GM12878 (cell line): ENCODE data around the gene SIX5. TPM values are rescaled to one million over a fixed set of nuclear protein-coding genes. Genes with fewer than 3 reads are reported as not detected.
A peak's percentile ranks its signal among the peaks of the same experiment; 100 is the strongest.

ENCODE experiments used
- BHLHE40 ChIP-seq, 2 experiments: fragments of 450-650 bp in 1 of 2; IDR thresholded peaks; 2 replicates each; pipeline ENCODE4 v1.6.1; 2011 to 2017; ENCODE audit warnings: low read depth in 2 of 2, borderline replicate concordance in 1 of 2, improper control_type of control experiment in 1 of 2, low read length in 1 of 2, mild to moderate bottlenecking in 1 of 2
- CBX3 ChIP-seq: fragments of 200-600 bp; sonication (generic); IDR thresholded peaks from 2 replicates; pipeline ENCODE4 v1.6.1; 2016; ENCODE audit warnings: low read depth, borderline replicate concordance
- HCFC1 ChIP-seq: fragments of 150-350 bp; IDR thresholded peaks from 2 replicates; pipeline ENCODE4 v1.6.1; 2014; ENCODE audit warnings: low read length
- NBN ChIP-seq: fragments of 450-650 bp; IDR thresholded peaks from 2 replicates; pipeline ENCODE4 v1.6.1; 2016
- RBBP5 ChIP-seq: fragments of 200-600 bp; sonication (generic); conservative IDR thresholded peaks from 2 replicates; pipeline ENCODE4 v1.6.1; 2016
- SMAD5 ChIP-seq: IDR thresholded peaks from 2 replicates; pipeline ENCODE4 v1.6.1; 2016; ENCODE audit warnings: antibody characterized with exemption, low read depth
- SREBF2 ChIP-seq: IDR thresholded peaks from 2 replicates; pipeline ENCODE4 v1.6.1; 2012; ENCODE audit warnings: mild to moderate bottlenecking, low read length
- TAF1 ChIP-seq: IDR thresholded peaks from 2 replicates; pipeline ENCODE4 v1.6.1; 2011; ENCODE audit warnings: mild to moderate bottlenecking, low read depth, low read length, borderline replicate concordance
- ZBTB33 ChIP-seq: fragments of 450-650 bp; IDR thresholded peaks from 2 replicates; pipeline ENCODE4 v1.6.1; 2017; ENCODE audit warnings: mild to moderate bottlenecking
- polyA plus RNA-seq, 11 experiments: library from polyadenylated mRNA; depleted of rRNA in 4 of 11; unstranded in 6 of 11; stranded (reverse) in 5 of 11; fragments of >200 nt; fragmentation: Nextera tagmentation in 4 of 11; fragmentation: Illumina TruSeq in 1 of 11; extraction: Ambion mirVana in 4 of 11; extraction: Trizol in 1 of 11; gene quantifications; 1 replicate in 1 of 11; 2 replicates in 10 of 11; pipeline versions ENCODE4 v1.2.1 to v1.2.3, GENCODE V29; 2011 to 2016; ENCODE audit warnings: inconsistent platforms in 2 of 11, missing spikeins in 2 of 11, low read depth in 1 of 11
- total RNA-seq, 4 experiments: library from RNA; depleted of rRNA in 3 of 4; stranded (reverse); fragments of >200 nt in 3 of 4; fragmentation: Illumina TruSeq in 1 of 4; extraction: Trizol in 1 of 4; gene quantifications; 2 replicates each; pipeline versions ENCODE4 v1.2.1 to v1.2.3, GENCODE V29; 2013 to 2021
- TF ChIP-seq, protein P1 (sequence below): fragments of 150-350 bp; IDR thresholded peaks from 2 replicates; pipeline ENCODE4 v1.6.1; 2016; ENCODE audit warnings: low read depth, low read length

The SIX5 gene
- total and polyA plus RNA-seq, 10 of the 15 experiments (the other 5 are each of a cell fraction or from before 2014, with no cell fraction given), result 1.9 to 10.5 (median 3.0) TPM; not detected in 2

- TF ChIP-seq, protein P1, sequence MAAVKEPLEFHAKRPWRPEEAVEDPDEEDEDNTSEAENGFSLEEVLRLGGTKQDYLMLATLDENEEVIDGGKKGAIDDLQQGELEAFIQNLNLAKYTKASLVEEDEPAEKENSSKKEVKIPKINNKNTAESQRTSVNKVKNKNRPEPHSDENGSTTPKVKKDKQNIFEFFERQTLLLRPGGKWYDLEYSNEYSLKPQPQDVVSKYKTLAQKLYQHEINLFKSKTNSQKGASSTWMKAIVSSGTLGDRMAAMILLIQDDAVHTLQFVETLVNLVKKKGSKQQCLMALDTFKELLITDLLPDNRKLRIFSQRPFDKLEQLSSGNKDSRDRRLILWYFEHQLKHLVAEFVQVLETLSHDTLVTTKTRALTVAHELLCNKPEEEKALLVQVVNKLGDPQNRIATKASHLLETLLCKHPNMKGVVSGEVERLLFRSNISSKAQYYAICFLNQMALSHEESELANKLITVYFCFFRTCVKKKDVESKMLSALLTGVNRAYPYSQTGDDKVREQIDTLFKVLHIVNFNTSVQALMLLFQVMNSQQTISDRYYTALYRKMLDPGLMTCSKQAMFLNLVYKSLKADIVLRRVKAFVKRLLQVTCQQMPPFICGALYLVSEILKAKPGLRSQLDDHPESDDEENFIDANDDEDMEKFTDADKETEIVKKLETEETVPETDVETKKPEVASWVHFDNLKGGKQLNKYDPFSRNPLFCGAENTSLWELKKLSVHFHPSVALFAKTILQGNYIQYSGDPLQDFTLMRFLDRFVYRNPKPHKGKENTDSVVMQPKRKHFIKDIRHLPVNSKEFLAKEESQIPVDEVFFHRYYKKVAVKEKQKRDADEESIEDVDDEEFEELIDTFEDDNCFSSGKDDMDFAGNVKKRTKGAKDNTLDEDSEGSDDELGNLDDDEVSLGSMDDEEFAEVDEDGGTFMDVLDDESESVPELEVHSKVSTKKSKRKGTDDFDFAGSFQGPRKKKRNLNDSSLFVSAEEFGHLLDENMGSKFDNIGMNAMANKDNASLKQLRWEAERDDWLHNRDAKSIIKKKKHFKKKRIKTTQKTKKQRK, result no peak
- TF ChIP-seq BHLHE40 (IDR thresholded peaks at IDR 0.05; ENCODE audit: borderline replicate concordance in 1 of 2, low read depth in 2 of 2, low read length in 1 of 2), result peak; percentile 78 to 95; a peak in 3 of 4 replicates
- TF ChIP-seq HCFC1, result no peak
- no peak for TF ChIP-seq CBX3
- no peak for TF ChIP-seq ZBTB33
- no peak for TF ChIP-seq SREBF2
- TF ChIP-seq TAF1, result no peak
- no peak for TF ChIP-seq NBN
- no peak for TF ChIP-seq SMAD5
- TF ChIP-seq RBBP5, result no peak
Measured at GRCh38 chr19:45770192-45771101, 1.4 kb upstream of the SIX5 start (continued).
